GM19023 (cell line): ENCODE results near the gene CIB4.

ENCODE experiments used
- ATAC-seq: cut with Tn5 transposase; IDR thresholded peaks from one replicate; pipeline ENCODE4 v1.9.1; 2021; ENCODE audit warnings: mild to moderate bottlenecking, moderate library complexity; ENCODE audit not compliant: unreplicated experiment

CIB4 gene

GRCh38 chr2:26626606-26627005, 14.6 kb downstream of the CIB4 start:
- ATAC-seq: no peak

- no peak for ATAC-seq
Observed at GRCh38 chr2:26623541-26624495, 17.3 kb downstream of the CIB4 start.

- no peak for ATAC-seq
Observed at GRCh38 chr2:26621469-26622199, 19.5 kb downstream of the CIB4 start.

- no peak for ATAC-seq
Observed at GRCh38 chr2:26620031-26620605, 21.0 kb downstream of the CIB4 start.

GRCh38 chr2:26619521-26619951, 21.6 kb downstream of the CIB4 start:
- ATAC-seq: no peak

- no peak for ATAC-seq
Observed at GRCh38 chr2:26619096-26619495, 22.1 kb downstream of the CIB4 start.

- no peak for ATAC-seq
Observed at GRCh38 chr2:26618611-26619010, 22.6 kb downstream of the CIB4 start.

GRCh38 chr2:26617588-26618083, 23.5 kb downstream of the CIB4 start:
- ATAC-seq: no peak

GRCh38 chr2:26616706-26617587, 24.2 kb downstream of the CIB4 start:
- no peak for ATAC-seq

- no peak for ATAC-seq
Observed at GRCh38 chr2:26615860-26616705, 25.1 kb downstream of the CIB4 start.

GRCh38 chr2:26615336-26615859, 25.8 kb downstream of the CIB4 start:
- ATAC-seq: no peak

GRCh38 chr2:26614216-26615138, 26.7 kb downstream of the CIB4 start:
- no peak for ATAC-seq

- ATAC-seq: no peak
Observed at GRCh38 chr2:26613241-26614215, 27.6 kb downstream of the CIB4 start.

- ATAC-seq: no peak
Observed at GRCh38 chr2:26612522-26613240, 28.5 kb downstream of the CIB4 start.

- no peak for ATAC-seq
Observed at GRCh38 chr2:26612034-26612433, 29.1 kb downstream of the CIB4 start.
